BLaER1 (cell line): ENCODE results near the gene GULP1.
"Not testable (repeated sequence)": the region's sequence is repeated elsewhere in the genome, so short reads cannot be mapped to it uniquely, and the experiment has no call there.

Source experiments
- H3K27ac ChIP-seq: shearing (Covaris generic); formaldehyde crosslinking; 2 replicates; pipeline ENCODE4 v1.8.1; 2022
- H3K27me3 ChIP-seq: shearing (Covaris generic); formaldehyde crosslinking; 2 replicates; pipeline ENCODE4 v1.8.1; 2022
- H3K36me3 ChIP-seq: shearing (Covaris generic); formaldehyde crosslinking; 2 replicates; pipeline ENCODE4 v1.8.1; 2022
- H3K4me1 ChIP-seq: shearing (Covaris generic); formaldehyde crosslinking; 2 replicates; pipeline ENCODE4 v1.8.1; 2022
- H3K4me2 ChIP-seq: shearing (Covaris generic); formaldehyde crosslinking; 2 replicates; pipeline ENCODE4 v1.8.1; 2022
- H3K4me3 ChIP-seq: shearing (Covaris generic); formaldehyde crosslinking; 2 replicates; pipeline ENCODE4 v1.8.1; 2022
- H3K9ac ChIP-seq: shearing (Covaris generic); formaldehyde crosslinking; 2 replicates; pipeline ENCODE4 v1.8.1; 2022
- H3K9me3 ChIP-seq: shearing (Covaris generic); formaldehyde crosslinking; 2 replicates; pipeline ENCODE4 v1.8.1; 2022
- H4K20me1 ChIP-seq: shearing (Covaris generic); formaldehyde crosslinking; 2 replicates; pipeline ENCODE4 v1.8.1; 2022
- Cebpa-rat ChIP-seq: shearing (Covaris generic); IDR thresholded peaks from 2 replicates; pipeline ENCODE4 v1.8.1; 2022

GULP1 gene

GRCh38 chr2:188292348-188293239 lies 920 bp downstream of the GULP1 start:
- no peak overlapping the region for H3K27ac ChIP-seq
- peaks cover 10% of the 10 kb centered on the region; the same call in 1 of the 2 replicates for H3K27me3 ChIP-seq
- H3K36me3 ChIP-seq = no peaks in the 10 kb centered on the region
- no peak for TF ChIP-seq Cebpa-rat
- no peaks in the 10 kb centered on the region for H4K20me1 ChIP-seq
- H3K4me2 ChIP-seq = no peak overlapping the region
- no peak overlapping the region for H3K4me3 ChIP-seq
- no peak overlapping the region for H3K9ac ChIP-seq
- H3K9me3 ChIP-seq = peaks cover 20% of the 10 kb centered on the region
- H3K4me1 ChIP-seq = no peaks in the 10 kb centered on the region

GRCh38 chr2:188293601-188294351 lies 2.1 kb downstream of the GULP1 start:
- no peak overlapping the region for H3K4me2 ChIP-seq
- TF ChIP-seq Cebpa-rat = no peak
- no peaks in the 10 kb centered on the region for H4K20me1 ChIP-seq
- no peak overlapping the region for H3K9ac ChIP-seq
- no peak overlapping the region for H3K4me3 ChIP-seq
- H3K36me3 ChIP-seq = no peaks in the 10 kb centered on the region
- H3K27me3 ChIP-seq = peaks cover 10% of the 10 kb centered on the region; the same call in 1 of the 2 replicates
- peaks cover 20% of the 10 kb centered on the region for H3K9me3 ChIP-seq
- H3K4me1 ChIP-seq = no peaks in the 10 kb centered on the region
- H3K27ac ChIP-seq = no peak overlapping the region

- H3K9ac ChIP-seq = no peak overlapping the region
- TF ChIP-seq Cebpa-rat = no peak
Observed at GRCh38 chr2:188294352-188294926, 2.8 kb downstream of the GULP1 start.

GRCh38 chr2:188295067-188295685 lies 3.5 kb downstream of the GULP1 start:
- H3K4me1 ChIP-seq = no peaks in the 10 kb centered on the region
- H3K9ac ChIP-seq = no peak overlapping the region
- H3K27me3 ChIP-seq = peaks cover 10% of the 10 kb centered on the region; the same call in 1 of the 2 replicates
- no peak overlapping the region for H3K4me2 ChIP-seq
- H3K9me3 ChIP-seq = peaks cover 20% of the 10 kb centered on the region
- H4K20me1 ChIP-seq = no peaks in the 10 kb centered on the region
- H3K27ac ChIP-seq = no peak overlapping the region
- no peak for TF ChIP-seq Cebpa-rat
- H3K36me3 ChIP-seq = no peaks in the 10 kb centered on the region
- no peak overlapping the region for H3K4me3 ChIP-seq

More at GRCh38 chr2:188294352-188294926, 2.8 kb downstream of the GULP1 start:
- Histone ChIP-seq H3K4me3 (no peak overlapping the region), H3K27ac (no peak overlapping the region), H3K4me2 (no peak overlapping the region), H3K4me1 (no peaks in the 10 kb centered on the region), H3K9me3 (peaks cover 20% of the 10 kb centered on the region), H4K20me1 (no peaks in the 10 kb centered on the region), H3K36me3 (no peaks in the 10 kb centered on the region), H3K27me3 (peaks cover 10% of the 10 kb centered on the region; the same call in 1 of the 2 replicates)

- no peak overlapping the region for H3K27ac ChIP-seq
- H3K27me3 ChIP-seq = no peaks in the 10 kb centered on the region
- H4K20me1 ChIP-seq = no peaks in the 10 kb centered on the region
- no peaks in the 10 kb centered on the region for H3K4me1 ChIP-seq
- H3K9me3 ChIP-seq = peaks cover 1% of the 10 kb centered on the region
- no peak overlapping the region for H3K4me2 ChIP-seq
- no peaks in the 10 kb centered on the region for H3K36me3 ChIP-seq
- no peak overlapping the region for H3K4me3 ChIP-seq
- TF ChIP-seq Cebpa-rat = no peak
- no peak overlapping the region for H3K9ac ChIP-seq
Observed at GRCh38 chr2:188297978-188298377, 6.3 kb downstream of the GULP1 start.

GRCh38 chr2:188298937-188299371 lies 7.3 kb downstream of the GULP1 start:
- not testable (repeated sequence) for H3K4me3 ChIP-seq, H3K4me1 ChIP-seq, H3K9me3 ChIP-seq, H3K27ac ChIP-seq, H3K4me2 ChIP-seq, H3K9ac ChIP-seq, H3K36me3 ChIP-seq, H4K20me1 ChIP-seq, H3K27me3 ChIP-seq

- Histone ChIP-seq H3K4me2 (no peak overlapping the region), H3K9ac (no peak overlapping the region), H3K4me1 (no peaks in the 10 kb centered on the region), H4K20me1 (no peaks in the 10 kb centered on the region), H3K27ac (no peak overlapping the region), H3K36me3 (no peaks in the 10 kb centered on the region), H3K4me3 (no peak overlapping the region), H3K27me3 (no peaks in the 10 kb centered on the region), H3K9me3 (no peaks in the 10 kb centered on the region)
- TF ChIP-seq Cebpa-rat = no peak
Observed at GRCh38 chr2:188303363-188304031, 11.8 kb downstream of the GULP1 start.

- Histone ChIP-seq H3K9me3 (no peaks in the 10 kb centered on the region), H3K27me3 (no peaks in the 10 kb centered on the region), H3K36me3 (no peaks in the 10 kb centered on the region), H4K20me1 (no peaks in the 10 kb centered on the region), H3K27ac (no peak overlapping the region), H3K4me3 (no peak overlapping the region), H3K4me1 (no peaks in the 10 kb centered on the region), H3K9ac (no peak overlapping the region), H3K4me2 (no peak overlapping the region)
- no peak for TF ChIP-seq Cebpa-rat
Observed at GRCh38 chr2:188305271-188305670, 13.6 kb downstream of the GULP1 start.

GRCh38 chr2:188306271-188306670 lies 14.6 kb downstream of the GULP1 start:
- Histone ChIP-seq H3K9me3 (no peaks in the 10 kb centered on the region), H3K4me1 (no peaks in the 10 kb centered on the region), H4K20me1 (no peaks in the 10 kb centered on the region), H3K36me3 (no peaks in the 10 kb centered on the region), H3K4me2 (no peak overlapping the region), H3K4me3 (no peak overlapping the region), H3K9ac (no peak overlapping the region), H3K27me3 (no peaks in the 10 kb centered on the region), H3K27ac (no peak overlapping the region)
- no peak for TF ChIP-seq Cebpa-rat
